A549 (cell line): ENCODE results near the gene SH3BGRL2.

Experiments used
- CTCF ChIP-seq: fragments of >200 bp; sonication (Bioruptor Twin); formaldehyde crosslinking; IDR thresholded peaks from 3 replicates; pipeline ENCODE4 v1.5.1; 2016
- EP300 ChIP-seq, 2 experiments: fragments of >200 bp; sonication (Bioruptor Twin); formaldehyde crosslinking; IDR thresholded peaks; 2 replicates in 1 of 2; 3 replicates in 1 of 2; pipeline ENCODE4 v1.6.1; 2016 to 2017

GRCh38 chr6:79646561-79646960, 15.4 kb downstream of the SH3BGRL2 start:
- TF ChIP-seq CTCF (no peak), EP300 (IDR thresholded peaks at IDR 0.05) (no peak)
